Endodermal cell (in vitro differentiated cells): ENCODE results near the gene SORCS1. TPM values are rescaled to one million over a fixed set of nuclear protein-coding genes. Genes with fewer than 3 reads are reported as not detected.

Source experiments
- DNase-seq: peaks from one replicate; pipeline ENCODE4 v3.0.0-alpha.2; 2017
- H3K27ac ChIP-seq: 2 replicates; pipeline ENCODE4 v1.5.1; 2013; ENCODE audit warnings: mild to moderate bottlenecking, low read depth, low read length, moderate library complexity
- H3K27me3 ChIP-seq: 2 replicates; pipeline ENCODE4 v1.6.1; 2013; ENCODE audit warnings: mild to moderate bottlenecking, low read length, moderate library complexity; ENCODE audit not compliant: insufficient read depth, control insufficient read depth, poor library complexity, severe bottlenecking
- H3K36me3 ChIP-seq: 2 replicates; pipeline ENCODE4 v1.7.0; 2013; ENCODE audit warnings: mild to moderate bottlenecking, low read length, moderate library complexity; ENCODE audit not compliant: control insufficient read depth, insufficient read depth
- H3K4me1 ChIP-seq: one replicate; pipeline ENCODE4 v1.7.0; 2013; ENCODE audit warnings: low read length; ENCODE audit not compliant: control insufficient read depth, insufficient read depth
- H3K4me3 ChIP-seq: 2 replicates; pipeline ENCODE4 v1.5.1; 2013; ENCODE audit warnings: mild to moderate bottlenecking, low read length, moderate library complexity
- H3K9ac ChIP-seq: 2 replicates; pipeline ENCODE4 v1.6.1; 2013; ENCODE audit warnings: mild to moderate bottlenecking, low read length, moderate library complexity; ENCODE audit not compliant: poor library complexity, severe bottlenecking; ENCODE audit errors: extremely low read depth
- H3K9me3 ChIP-seq: 2 replicates; pipeline ENCODE4 v1.6.1; 2013; ENCODE audit warnings: mild to moderate bottlenecking, low read length, moderate library complexity; ENCODE audit not compliant: control insufficient read depth
- H3K27ac Mint-ChIP-seq: 2 replicates; pipeline ENCODE4 v1.8.0; 2020; ENCODE audit warnings: mixed read lengths
- H3K27me3 Mint-ChIP-seq: 2 replicates; pipeline ENCODE4 v1.8.0; 2021; ENCODE audit warnings: mild to moderate bottlenecking, mixed read lengths; ENCODE audit not compliant: insufficient read depth
- H3K36me3 Mint-ChIP-seq: 2 replicates; pipeline ENCODE4 v1.8.0; 2020; ENCODE audit warnings: low read depth, mixed read lengths
- H3K4me1 Mint-ChIP-seq: 2 replicates; pipeline ENCODE4 v1.8.0; 2020; ENCODE audit warnings: mixed read lengths
- H3K4me3 Mint-ChIP-seq: 2 replicates; pipeline ENCODE4 v1.8.0; 2020; ENCODE audit warnings: mild to moderate bottlenecking, moderate library complexity, mixed read lengths
- H3K9me3 Mint-ChIP-seq: 2 replicates; pipeline ENCODE4 v1.8.0; 2020; ENCODE audit warnings: mild to moderate bottlenecking, mixed read lengths
- WGBS, 2 experiments: methylation state at CpG; one replicate each; pipeline versions ENCODE4 v1.1.5 to v1.1.7; 2013; ENCODE audit warnings: missing lambda C conversion rate in 2 of 2, mixed read lengths in 1 of 2; ENCODE audit not compliant: insufficient coverage in 1 of 2, insufficient read length in 1 of 2; 5-methylcytosine and 5-hydroxymethylcytosine counted together
- total RNA-seq, 2 donors: library from RNA; stranded (reverse); fragmentation: NEBNext Ultra II Directional in 1 of 2; extraction: Animal tissue kit (Norgen Biotek cat#: 25700) in 1 of 2; gene quantifications; 2 replicates in 1 of 2; 3 replicates in 1 of 2; pipeline ENCODE4 v1.2.1, GENCODE V29; 2021
- TF ChIP-seq, protein P1 (sequence below): fragments of 200-600 bp; sonication (generic); conservative IDR thresholded peaks from 2 replicates; pipeline ENCODE4 v1.5.0; 2021; ENCODE audit warnings: antibody characterized with exemption, mild to moderate bottlenecking

SORCS1 gene
- total RNA-seq, 2 donors from 2014 or later: 57.4 to 79.6 TPM

DNA sequence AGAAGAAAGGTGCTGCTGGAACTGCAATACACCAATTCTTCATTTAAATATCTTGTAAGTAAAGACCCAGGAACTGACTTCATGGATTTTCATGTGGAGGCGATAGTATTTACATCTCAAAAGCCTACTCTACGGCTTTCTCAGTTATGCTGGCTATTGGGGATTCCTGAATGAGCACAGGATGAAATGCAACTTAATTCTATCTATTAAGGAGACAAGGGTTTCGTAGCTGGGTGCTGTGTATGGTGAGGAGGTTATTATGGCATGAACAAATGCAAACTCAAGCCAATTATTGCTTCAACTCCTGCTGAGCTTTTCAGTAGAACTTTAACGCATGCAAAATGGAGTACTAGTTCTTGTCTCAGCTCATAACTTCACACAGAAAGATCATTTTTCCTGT lies 251.2 kb downstream of the SORCS1 start:
- H3K9me3 Mint-ChIP-seq: no peaks in the 10 kb centered on the region
- H3K4me1 ChIP-seq: peaks cover 7% of the 10 kb centered on the region
- no peak overlapping the region for H3K4me3 ChIP-seq
- H3K27ac Mint-ChIP-seq: no peak overlapping the region
- peak overlapping the region; percentile 44 for H3K27ac ChIP-seq
- H3K4me1 Mint-ChIP-seq: peaks cover 53% of the 10 kb centered on the region
- no peaks in the 10 kb centered on the region for H3K27me3 ChIP-seq
- no peaks in the 10 kb centered on the region for H3K36me3 ChIP-seq
- H3K9me3 ChIP-seq: no peaks in the 10 kb centered on the region
- no peak for DNase-seq
- H3K9ac ChIP-seq: no peak overlapping the region
- peaks cover under 1% of the 10 kb centered on the region for H3K27me3 Mint-ChIP-seq
- TF ChIP-seq, protein P1, sequence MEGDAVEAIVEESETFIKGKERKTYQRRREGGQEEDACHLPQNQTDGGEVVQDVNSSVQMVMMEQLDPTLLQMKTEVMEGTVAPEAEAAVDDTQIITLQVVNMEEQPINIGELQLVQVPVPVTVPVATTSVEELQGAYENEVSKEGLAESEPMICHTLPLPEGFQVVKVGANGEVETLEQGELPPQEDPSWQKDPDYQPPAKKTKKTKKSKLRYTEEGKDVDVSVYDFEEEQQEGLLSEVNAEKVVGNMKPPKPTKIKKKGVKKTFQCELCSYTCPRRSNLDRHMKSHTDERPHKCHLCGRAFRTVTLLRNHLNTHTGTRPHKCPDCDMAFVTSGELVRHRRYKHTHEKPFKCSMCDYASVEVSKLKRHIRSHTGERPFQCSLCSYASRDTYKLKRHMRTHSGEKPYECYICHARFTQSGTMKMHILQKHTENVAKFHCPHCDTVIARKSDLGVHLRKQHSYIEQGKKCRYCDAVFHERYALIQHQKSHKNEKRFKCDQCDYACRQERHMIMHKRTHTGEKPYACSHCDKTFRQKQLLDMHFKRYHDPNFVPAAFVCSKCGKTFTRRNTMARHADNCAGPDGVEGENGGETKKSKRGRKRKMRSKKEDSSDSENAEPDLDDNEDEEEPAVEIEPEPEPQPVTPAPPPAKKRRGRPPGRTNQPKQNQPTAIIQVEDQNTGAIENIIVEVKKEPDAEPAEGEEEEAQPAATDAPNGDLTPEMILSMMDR: no peak
- no peak overlapping the region for H3K4me3 Mint-ChIP-seq
- 81% methylated on average over 4 of the region's 4 CpGs; no CpG with 5 or more reads in 1 of the 2 experiments for whole genome bisulfite sequencing, 2 experiments
- no peaks in the 10 kb centered on the region for H3K36me3 Mint-ChIP-seq

DNA sequence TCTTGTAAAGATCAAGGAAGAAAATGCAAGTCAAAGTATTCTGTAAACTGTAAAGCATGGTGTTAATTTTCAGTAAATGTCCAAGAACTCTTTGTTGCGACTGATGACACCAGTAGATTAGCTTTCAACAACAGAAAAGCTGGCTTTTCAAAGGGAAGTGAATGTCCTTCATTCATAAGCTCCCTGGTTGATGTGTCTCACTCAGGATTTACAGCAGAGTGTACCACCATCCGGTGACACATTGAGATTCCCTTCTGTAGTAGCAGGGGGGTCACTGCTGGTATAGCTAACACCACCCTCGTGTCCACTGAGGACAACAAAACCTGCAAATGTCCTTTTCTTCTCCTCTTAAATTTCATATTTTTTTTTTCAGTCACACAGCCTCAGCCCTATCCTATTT lies 253.4 kb downstream of the SORCS1 start:
- H3K27me3 Mint-ChIP-seq: no peaks in the 10 kb centered on the region
- no peak overlapping the region for H3K4me3 Mint-ChIP-seq
- H3K9me3 ChIP-seq: no peaks in the 10 kb centered on the region
- no peak overlapping the region for H3K4me3 ChIP-seq
- H3K36me3 ChIP-seq: peaks cover 3% of the 10 kb centered on the region
- no peak overlapping the region for H3K27ac Mint-ChIP-seq
- TF ChIP-seq, protein P1: no peak
- no peak overlapping the region for H3K27ac ChIP-seq
- peaks cover 7% of the 10 kb centered on the region for H3K4me1 ChIP-seq
- peaks cover 5% of the 10 kb centered on the region for H3K36me3 Mint-ChIP-seq
- DNase-seq: no peak
- H3K4me1 Mint-ChIP-seq: peaks cover 50% of the 10 kb centered on the region
- WGBS, 2 experiments: 91 to 96% methylated on average over 3 of the region's 3 CpGs
- no peaks in the 10 kb centered on the region for H3K27me3 ChIP-seq
- H3K9ac ChIP-seq: no peak overlapping the region
- H3K9me3 Mint-ChIP-seq: no peaks in the 10 kb centered on the region

DNA sequence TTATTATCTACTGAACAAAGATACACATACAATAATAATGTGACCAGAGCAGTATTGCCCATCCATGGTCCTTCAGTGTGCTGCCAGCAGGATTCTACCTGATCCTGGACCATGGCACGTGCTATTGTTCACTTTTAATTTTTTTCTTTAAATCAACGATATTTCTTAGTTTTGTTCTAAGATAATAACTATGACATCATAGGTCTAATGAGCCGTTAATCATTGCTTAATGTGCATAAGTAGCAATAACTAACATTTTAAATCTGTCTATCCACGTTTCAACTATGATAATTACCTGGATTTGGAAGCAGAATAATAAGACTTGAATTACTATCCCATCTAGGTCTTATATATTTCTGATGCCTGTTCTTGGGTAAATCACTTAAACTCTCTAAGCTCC lies 253.8 kb downstream of the SORCS1 start:
- Histone ChIP-seq H3K9me3 (no peaks in the 10 kb centered on the region), H3K9ac (no peak overlapping the region), H3K36me3 (peaks cover 3% of the 10 kb centered on the region), H3K27ac (no peak overlapping the region), H3K27me3 (no peaks in the 10 kb centered on the region), H3K4me1 (peaks cover 7% of the 10 kb centered on the region), H3K4me3 (no peak overlapping the region)
- Mint-ChIP-seq H3K4me3 (no peak overlapping the region), H3K4me1 (peaks cover 50% of the 10 kb centered on the region), H3K27me3 (no peaks in the 10 kb centered on the region), H3K27ac (no peak overlapping the region), H3K36me3 (peaks cover 5% of the 10 kb centered on the region), H3K9me3 (no peaks in the 10 kb centered on the region)
- DNase-seq: no peak
- 99 to 100% methylated on average over 2 to 4 of the region's 4 CpGs for WGBS, 2 experiments
- TF ChIP-seq, protein P1: no peak
